ENCODE data around the gene SPEN.

DNA sequence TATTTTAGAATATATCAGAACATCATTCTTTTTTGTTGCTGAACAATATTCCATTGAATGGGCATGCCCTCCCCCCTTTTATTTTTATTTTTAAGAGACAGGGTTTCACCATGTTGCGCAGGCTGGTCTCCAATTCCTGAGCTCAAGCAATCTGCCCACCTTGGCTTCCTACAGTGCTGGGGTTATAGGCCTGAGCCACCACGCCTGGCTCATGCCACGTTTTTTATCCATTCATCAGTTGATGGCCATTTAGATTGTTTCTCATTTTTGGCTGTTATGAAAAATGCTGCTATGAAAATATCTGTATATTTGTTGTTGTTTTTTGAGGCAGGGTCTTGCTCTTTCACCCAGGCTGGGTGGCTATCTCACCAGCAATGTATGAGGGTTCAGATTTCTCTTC is 19.8 kb downstream of the SPEN start:
- TF ChIP-seq POLR2AphosphoS5 (IDR thresholded peaks at IDR 0.05; ENCODE audit: borderline replicate concordance, low read depth, low read length) (no peak), EZH2 (IDR thresholded peaks at IDR 0.05) (no peak)
